Activated CD8-positive, alpha-beta memory T cell treated with anti-CD3 and anti-CD28 coated beads, Interleukin-2, amount 50 U/mL, for 48 hours (primary cell): Measurements from ENCODE around the gene SNX1.
A peak's percentile ranks its signal among the peaks of the same experiment; 100 is the strongest.

ENCODE experiments used
- DNase-seq: peaks from one replicate; pipeline ENCODE4 v3.0.0-alpha.2; 2020

Gene SNX1

DNA sequence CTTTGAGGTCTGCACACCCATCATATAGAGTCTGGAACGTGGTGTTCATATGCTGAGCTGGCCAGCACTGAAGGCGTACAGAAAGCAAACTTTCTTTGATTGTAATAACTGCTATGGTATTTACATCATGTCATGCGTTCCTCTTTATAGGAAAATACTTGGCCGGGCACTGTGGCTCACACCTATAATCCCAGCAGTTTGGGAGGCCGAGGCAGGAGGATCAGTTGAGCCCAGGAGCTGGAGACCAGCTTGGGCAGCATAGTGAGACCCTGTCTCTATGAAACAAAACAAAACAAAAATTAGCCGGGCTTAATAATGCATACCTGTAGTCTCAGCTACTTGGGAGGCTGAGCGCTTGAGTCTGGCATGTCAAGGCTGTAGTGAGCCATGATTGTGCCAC is 52.4 kb downstream of the SNX1 start:
- no peak for DNase-seq

DNA sequence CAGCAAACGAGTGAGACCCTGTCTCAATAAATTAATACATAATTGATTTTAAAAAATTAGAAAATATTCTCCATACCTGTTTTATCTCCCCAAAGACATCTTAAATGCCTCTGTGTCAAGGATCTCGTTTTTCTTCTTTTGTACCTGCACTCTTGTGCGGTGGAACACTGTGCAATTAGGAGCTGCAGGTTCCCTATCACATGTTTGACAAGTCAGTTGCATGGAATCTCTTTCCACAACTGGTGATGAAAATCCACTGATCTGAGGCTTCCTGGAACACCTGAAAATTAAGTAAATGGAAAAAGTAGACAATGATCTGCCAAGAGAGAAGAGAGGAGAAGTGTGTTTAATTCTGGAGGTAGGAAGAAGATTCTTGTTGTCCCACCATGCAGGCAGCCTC is 52.8 kb downstream of the SNX1 start:
- DNase-seq = no peak

DNA sequence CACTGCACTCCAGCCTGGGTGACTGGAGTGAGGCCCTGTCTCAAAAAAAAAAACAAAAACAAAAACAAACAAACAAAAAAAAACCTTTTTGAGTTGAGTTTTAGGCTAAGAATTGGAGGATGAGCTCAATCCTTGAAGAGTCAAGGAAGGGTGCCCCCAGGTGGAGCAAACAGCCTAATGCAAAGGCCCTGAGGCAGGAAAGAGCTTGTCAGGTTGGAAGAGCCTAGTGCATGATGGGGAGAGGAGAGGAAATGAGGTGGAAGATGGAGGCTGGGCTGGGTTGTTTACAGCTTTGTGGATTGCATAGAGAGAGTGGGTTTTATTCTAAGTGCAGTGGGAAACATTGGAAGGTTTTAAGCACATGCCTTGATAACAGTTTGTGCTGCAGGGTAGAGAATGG is 53.6 kb downstream of the SNX1 start:
- DNase-seq = no peak

DNA sequence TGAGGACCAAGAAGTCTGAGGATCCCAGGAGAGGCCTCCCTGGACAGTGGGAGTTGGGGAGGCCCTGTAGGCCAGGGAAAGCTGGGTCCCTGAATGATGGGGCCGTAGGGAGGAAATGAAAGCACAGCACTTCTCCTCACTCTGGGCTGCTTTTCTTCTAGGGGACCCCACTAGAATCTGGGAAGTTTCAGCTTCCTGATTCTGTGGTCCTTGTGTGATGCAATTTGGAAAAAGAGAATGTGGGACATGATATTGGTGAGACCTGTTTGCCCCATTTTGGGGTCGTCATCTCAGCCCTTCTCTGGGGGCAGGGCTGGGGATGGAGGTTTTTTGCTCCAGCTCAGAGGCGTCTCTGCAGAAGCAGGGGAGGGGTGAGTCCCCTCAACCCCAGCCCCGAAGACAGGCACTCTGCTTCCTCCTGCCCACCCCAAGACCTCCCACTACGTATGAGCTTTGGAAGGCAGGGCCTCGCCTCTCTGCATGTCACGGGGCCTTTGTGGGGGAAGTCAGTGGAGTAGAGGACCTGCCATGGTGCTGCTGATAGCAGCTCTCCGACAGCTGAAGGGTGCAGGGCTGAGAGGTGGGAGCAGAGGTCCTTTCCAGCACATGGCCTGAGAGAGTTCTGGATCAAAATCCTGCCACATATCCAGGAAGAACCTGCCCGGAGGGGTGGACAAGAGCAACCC is 54.3 kb downstream of the SNX1 start:
- DNase-seq = no peak

DNA sequence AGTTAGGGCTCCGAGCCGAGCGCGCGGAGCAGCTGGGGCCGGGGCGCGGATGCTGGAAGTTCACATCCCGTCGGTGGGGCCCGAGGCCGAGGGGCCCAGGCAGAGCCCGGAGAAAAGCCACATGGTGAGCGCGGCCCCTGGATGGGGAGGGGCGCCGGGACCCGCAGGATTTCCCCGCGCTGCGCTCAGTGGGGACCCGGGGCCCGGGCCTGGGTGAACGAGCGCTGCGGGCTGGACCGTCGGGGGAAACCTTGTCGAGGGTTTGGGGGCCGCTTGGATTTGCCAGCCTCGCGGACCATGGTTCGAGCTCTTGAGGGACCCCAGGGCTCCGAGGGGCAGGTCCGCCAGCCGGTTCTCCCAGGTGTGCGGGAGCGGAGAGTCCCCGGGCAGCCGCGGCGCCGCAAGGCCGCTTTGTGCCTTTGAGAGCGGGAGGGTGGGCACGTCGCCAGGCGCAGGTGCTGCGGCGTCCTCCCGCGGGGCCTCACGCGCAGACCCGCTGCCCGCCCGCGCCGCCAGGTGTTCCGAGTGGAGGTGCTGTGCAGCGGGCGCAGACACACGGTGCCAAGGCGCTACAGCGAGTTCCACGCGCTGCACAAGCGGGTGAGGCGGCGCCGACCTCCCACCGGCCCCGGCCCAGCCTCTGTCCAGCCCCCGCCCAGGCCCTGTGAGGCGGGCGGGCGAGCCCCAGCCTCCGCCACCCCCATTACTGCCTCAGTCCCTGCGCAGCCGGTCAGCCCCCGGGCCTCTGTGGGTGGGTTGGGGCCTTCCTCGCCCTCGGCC is 56.1 kb downstream of the SNX1 start, which contains the start of gene SNX22:
TSS of gene SNX22 (plus strand) at position 5 of the 780 bp plus-strand sequence. CDS start at position 50, 45 bp downstream.
- DNase-seq = peak; percentile 62

DNA sequence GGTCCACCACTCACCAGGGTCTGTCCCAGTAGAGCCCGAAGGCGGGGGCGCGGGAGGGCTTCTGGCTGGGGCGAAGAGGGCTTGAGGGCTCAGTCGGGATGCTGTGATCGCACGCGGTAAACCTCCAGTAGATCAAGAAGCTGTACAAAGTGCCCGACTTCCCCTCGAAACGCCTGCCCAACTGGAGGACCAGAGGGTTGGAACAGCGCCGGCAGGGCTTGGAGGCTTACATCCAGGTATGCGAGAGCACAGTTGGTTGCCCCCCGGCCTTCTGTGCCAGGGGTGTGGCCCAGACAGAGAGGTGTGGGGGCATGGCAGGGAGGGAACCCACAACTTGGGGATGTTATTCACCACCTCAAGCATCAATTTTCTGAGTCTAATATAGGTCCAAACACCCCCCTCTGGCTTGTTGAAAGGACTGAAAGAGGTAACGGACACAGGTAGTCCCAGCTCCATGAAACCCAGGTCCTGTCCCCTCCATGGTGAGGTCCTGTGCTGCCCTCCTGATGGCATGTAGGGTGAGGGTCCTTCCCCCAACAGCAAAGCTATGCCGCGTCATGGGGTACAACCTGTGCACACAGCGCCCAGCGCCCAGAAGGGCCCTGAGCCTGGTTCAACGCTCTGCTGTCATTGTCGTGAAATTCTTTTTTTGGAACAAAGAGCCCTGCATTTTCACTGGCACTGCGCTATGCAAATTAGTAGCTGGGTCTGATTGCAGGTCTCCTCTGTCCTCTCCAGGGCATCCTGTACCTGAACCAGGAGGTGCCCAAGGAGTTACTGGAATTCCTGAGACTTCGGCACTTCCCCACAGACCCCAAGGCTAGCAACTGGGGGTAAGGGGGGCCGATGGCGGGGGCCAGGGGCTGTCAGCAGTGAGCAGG is 57.0 kb downstream of the SNX1 start:
- DNase-seq = peak; percentile 62

GRCh38 chr15:64153480-64154367 is 57.9 kb downstream of the SNX1 start:
- peak; percentile 99 for DNase-seq

DNA sequence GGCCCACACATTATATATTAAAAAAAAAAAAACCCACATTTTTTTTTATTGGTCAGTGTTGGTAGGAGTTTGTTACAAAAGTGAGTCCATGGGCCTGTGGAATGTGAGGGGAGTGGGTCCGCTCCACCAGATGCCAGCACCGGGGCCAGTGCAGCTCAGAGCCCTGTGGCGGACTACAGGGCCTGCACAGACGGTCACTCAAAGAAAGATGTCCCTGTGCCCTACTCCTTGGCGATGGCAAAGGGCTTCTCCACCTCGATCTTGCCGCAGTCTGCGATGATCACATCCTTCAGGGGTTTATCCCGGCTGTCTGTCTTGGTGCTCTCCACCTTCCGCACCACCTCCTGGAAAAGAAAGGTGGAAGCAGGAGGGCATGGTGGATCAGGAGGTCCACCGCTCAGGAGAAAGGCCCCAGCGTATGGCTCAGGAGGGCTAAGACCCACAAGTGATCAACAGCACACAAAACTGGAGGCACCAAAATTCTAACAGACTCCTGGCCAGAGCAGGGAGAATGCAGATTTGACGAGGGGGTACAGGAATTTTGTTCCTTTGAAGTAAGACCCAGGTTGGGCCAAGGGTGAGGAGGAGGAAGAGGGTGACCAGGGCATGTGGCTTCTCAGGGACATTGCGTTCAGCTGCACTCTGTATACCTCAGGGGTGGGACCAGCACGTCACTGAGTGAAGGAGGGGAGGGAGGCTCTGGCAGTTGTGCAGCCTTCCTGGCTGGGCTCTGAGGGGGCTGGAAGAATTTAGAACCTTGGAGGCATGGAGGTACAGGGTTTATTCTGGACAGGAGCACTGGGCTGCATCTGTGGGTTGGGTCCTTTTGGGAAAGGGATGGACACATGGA is 60.2 kb downstream of the SNX1 start:
- peak; percentile 50 for DNase-seq

DNA sequence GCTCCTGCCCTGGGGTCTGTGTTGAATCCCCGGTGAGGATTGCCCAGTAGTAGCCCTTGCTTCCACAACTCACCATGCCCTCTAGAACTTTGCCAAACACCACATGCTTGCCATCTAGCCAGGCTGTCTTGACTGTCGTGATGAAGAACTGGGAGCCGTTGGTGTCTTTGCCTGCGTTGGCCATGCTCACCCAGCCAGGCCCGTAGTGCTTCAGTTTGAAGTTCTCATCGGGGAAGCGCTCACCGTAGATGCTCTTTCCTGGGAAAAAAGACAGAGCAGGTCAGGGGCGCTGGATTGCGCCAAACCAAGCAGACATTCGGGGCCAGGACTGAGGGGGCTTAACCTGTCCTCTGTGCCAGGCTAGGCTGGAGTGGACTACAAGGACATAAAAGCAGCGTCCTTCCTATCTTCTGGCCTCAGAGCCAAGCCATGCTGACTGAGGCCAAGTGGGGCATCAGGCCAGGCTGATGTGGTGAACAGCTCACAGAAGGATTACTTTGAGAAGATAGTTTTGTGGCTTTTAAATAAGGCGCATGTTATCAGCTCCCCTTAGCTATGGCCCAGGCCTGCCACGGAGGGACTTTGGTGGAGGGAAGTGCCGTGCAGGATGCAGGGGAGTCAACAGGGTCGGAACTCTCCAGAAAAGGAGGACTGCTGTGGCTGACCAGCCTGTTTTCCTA is 61.0 kb downstream of the SNX1 start:
- DNase-seq = peak; percentile 48

- peak; percentile 35 for DNase-seq
Observed at GRCh38 chr15:64157599-64158125, 61.9 kb downstream of the SNX1 start.

- DNase-seq = peak; percentile 44
Observed at GRCh38 chr15:64158363-64159134, 62.8 kb downstream of the SNX1 start.

DNA sequence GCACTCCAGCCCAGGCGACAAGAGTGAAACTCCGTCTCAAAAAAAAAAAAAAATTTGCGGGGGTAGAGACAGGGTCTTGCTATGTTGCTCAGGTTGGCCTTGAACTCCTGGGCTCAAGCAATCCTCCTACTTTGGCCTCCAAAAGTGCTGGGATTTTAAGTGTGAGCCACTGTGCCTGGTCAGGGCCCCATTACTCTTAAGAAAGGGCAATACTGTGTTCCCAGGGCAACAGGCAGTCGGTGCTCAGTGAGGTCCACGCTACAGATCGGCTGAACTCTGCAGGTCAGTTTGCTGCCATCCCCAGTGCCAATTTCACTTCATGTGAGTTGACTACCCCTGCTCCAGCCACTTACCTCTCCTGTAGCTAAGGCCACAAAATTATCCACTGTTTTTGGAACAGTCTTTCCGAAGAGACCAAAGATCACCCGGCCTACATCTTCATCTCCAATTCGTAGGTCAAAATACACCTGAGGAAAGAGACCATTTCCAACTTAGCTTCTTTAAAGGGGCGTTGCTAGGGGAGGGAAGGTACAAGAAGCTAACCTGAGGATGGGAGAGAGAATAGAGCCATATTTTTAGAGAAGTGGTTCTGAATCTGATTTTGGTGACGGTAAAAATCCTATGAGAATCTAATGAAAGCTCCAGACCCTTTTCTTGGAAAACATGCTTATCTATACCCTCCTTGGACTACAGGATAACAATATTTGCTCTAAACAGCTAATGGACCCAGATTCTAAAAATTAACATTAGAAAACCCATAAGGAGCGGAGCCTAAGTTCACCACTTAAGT is 66.1 kb downstream of the SNX1 start:
- DNase-seq = no peak

DNA sequence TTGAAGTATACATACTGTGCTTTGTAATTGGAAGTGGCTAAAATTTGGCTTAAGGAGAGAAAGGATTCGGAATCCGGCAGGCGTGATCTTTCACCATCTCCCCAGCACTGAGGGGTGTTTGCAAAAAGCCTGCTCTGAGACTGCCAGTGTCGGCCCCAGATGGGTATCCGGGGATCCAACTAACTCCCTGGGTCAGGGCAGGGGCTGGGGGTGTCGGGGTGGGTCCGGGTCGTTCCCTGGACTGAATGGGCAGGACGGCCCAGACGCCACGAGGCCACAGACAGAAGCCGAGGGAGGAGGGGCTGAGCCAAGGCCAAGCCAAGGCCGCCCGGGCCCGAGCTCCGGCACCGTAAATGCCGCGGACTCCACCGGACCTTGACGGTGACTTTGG is 66.7 kb downstream of the SNX1 start:
- DNase-seq = no peak

- DNase-seq = peak; percentile 97
Observed at GRCh38 chr15:64162869-64163658, 67.3 kb downstream of the SNX1 start, which contains the start of gene PPIB. TSS of gene PPIB (minus strand) at chr15:64163022. CDS start at chr15:64162986, 36 bp downstream.

- no peak for DNase-seq
Observed at GRCh38 chr15:64163659-64164362, 68.0 kb downstream of the SNX1 start.

DNA sequence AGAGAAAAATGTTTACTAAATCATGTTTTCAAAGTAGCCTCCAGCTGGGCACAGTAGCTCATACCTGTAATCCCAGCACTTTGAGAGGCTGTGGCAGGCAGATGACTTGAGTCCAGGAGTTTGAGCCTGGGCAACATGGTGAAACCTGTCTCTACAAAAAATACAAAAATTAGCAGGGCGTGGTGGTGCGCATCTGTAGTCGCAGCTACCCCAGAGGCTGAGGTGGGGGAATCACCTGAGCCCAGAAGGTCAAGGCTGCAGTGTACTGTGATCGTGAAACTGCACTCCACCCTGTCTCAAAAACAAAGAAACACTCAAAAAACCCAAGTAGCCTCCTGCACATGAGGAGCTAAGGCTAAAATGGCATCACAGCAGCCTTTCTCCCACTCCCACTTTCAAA is 68.7 kb downstream of the SNX1 start:
- DNase-seq = no peak
